ENCODE data around the gene PPP1R27.

DNA sequence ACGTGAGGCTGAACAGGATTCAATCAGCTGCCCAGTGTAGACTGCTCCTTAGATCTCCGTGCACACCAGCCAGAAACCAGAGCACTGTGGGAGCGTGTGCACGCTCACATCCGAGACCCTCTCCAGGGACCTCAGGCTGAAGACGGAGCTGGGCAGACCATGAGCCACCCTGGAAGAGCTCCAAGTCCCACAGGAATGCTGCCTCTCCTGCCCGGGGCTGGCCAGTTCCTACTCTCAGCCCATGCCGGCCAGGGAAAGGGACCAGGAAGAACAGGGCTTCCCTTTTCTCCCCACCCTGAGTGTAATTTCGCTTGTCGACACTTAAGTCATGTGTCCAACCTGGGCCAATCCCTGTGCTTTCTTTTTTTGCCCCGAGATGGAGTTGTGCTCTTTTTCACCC lies 49.7 kb upstream of the PPP1R27 start:
- TF ChIP-seq, protein P1, sequence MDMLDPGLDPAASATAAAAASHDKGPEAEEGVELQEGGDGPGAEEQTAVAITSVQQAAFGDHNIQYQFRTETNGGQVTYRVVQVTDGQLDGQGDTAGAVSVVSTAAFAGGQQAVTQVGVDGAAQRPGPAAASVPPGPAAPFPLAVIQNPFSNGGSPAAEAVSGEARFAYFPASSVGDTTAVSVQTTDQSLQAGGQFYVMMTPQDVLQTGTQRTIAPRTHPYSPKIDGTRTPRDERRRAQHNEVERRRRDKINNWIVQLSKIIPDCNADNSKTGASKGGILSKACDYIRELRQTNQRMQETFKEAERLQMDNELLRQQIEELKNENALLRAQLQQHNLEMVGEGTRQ (CRISPR knock-in tag; IDR thresholded peaks at IDR 0.05), result no peak
- TF ChIP-seq ERF (CRISPR knock-in tag; IDR thresholded peaks at IDR 0.05), result no peak
- no peak for TF ChIP-seq RFX5 (IDR thresholded peaks at IDR 0.05; ENCODE audit: low read depth, low read length)
- TF ChIP-seq NBN (IDR thresholded peaks at IDR 0.05; ENCODE audit: low read depth), result no peak
